HepG2 (cell line): Measurements from ENCODE around the gene COL9A3. TPM values are rescaled to one million over a fixed set of nuclear protein-coding genes. Genes with fewer than 3 reads are reported as not detected.
A peak's percentile ranks its signal among the peaks of the same experiment; 100 is the strongest.

Experiments
- HNRNPH1 ChIP-seq: fragments of 200-400 bp; formaldehyde crosslinking; optimal IDR thresholded peaks from 2 replicates; pipeline ENCODE3; 2017; ENCODE audit warnings: mild to moderate bottlenecking, low read depth, low read length
- IRF2 ChIP-seq: IDR thresholded peaks from 2 replicates; pipeline ENCODE4 v1.6.1; 2018; ENCODE audit warnings: missing genetic modification reagents, missing compliant biosample characterization
- KLF15 ChIP-seq: sonication (generic); formaldehyde crosslinking; IDR thresholded peaks from 2 replicates; pipeline ENCODE4 v1.8.1; 2023; ENCODE audit warnings: borderline replicate concordance, mild to moderate bottlenecking, inconsistent platforms, missing genetic modification reagents, mixed read lengths
- LCORL ChIP-seq, 2 experiments: fragments of 450-650 bp in 1 of 2; sonication (generic) in 1 of 2; formaldehyde crosslinking in 1 of 2; IDR thresholded peaks; 2 replicates each; pipeline versions ENCODE4 v1.5.0 to v1.6.1; 2017 to 2020; ENCODE audit warnings: antibody characterized with exemption in 1 of 2, missing genetic modification reagents in 1 of 2
- NFE2L1 ChIP-seq: sonication (generic); formaldehyde crosslinking; IDR thresholded peaks from 2 replicates; pipeline ENCODE4 v1.4.0; 2020; ENCODE audit warnings: missing genetic modification reagents, mild to moderate bottlenecking, borderline replicate concordance
- POLR2G ChIP-seq: fragments of 200-400 bp; formaldehyde crosslinking; IDR thresholded peaks from 2 replicates; pipeline ENCODE4 v1.6.1; 2018; ENCODE audit warnings: mild to moderate bottlenecking, low read depth, low read length, moderate library complexity
- SIN3B ChIP-seq: fragments of 150-350 bp; IDR thresholded peaks from 2 replicates; pipeline ENCODE4 v1.6.1; 2014; ENCODE audit warnings: low read length
- ZNF3 ChIP-seq: IDR thresholded peaks from 2 replicates; pipeline ENCODE4 v1.7.0; 2017; ENCODE audit warnings: inconsistent platforms
- ZNF430 ChIP-seq: sonication (generic); formaldehyde crosslinking; IDR thresholded peaks from 2 replicates; pipeline ENCODE4 v1.9.0; 2021; ENCODE audit warnings: mild to moderate bottlenecking, missing genetic modification reagents
- ZNF589 ChIP-seq: sonication (generic); formaldehyde crosslinking; conservative IDR thresholded peaks from 2 replicates; pipeline ENCODE4 v1.8.0; 2022; ENCODE audit warnings: mild to moderate bottlenecking, moderate library complexity, missing genetic modification reagents
- ZNF607 ChIP-seq: sonication (generic); formaldehyde crosslinking; IDR thresholded peaks from 2 replicates; pipeline ENCODE4 v1.5.1; 2020; ENCODE audit warnings: missing genetic modification reagents, mild to moderate bottlenecking, borderline replicate concordance
- polyA plus RNA-seq, 8 experiments: library from polyadenylated mRNA; depleted of rRNA in 3 of 8; stranded (reverse) in 7 of 8; unstranded in 1 of 8; fragments of >200 nt; fragmentation: Illumina TruSeq in 4 of 8; extraction: Trizol in 4 of 8; gene quantifications; 2 replicates each; pipeline versions ENCODE4 v1.2.1 to v1.2.3, GENCODE V29; 2011 to 2016; ENCODE audit warnings: low read depth in 4 of 8, missing spikeins in 1 of 8, mixed read lengths in 1 of 8; ENCODE audit not compliant: insufficient read depth in 1 of 8
- total RNA-seq, 5 experiments: library from RNA; depleted of rRNA; stranded (reverse); fragments of >200 nt; fragmentation: Illumina TruSeq; extraction: Trizol; gene quantifications; 2 replicates each; pipeline ENCODE4 v1.2.3, GENCODE V29; 2016; ENCODE audit warnings: low read depth in 1 of 5
- TF ChIP-seq, protein P1 (sequence below): sonication (generic); formaldehyde crosslinking; IDR thresholded peaks from 2 replicates; pipeline ENCODE4 v1.4.0; 2020; ENCODE audit warnings: missing genetic modification reagents
- TF ChIP-seq, protein P2 (sequence below): sonication (generic); formaldehyde crosslinking; IDR thresholded peaks from 2 replicates; pipeline ENCODE4 v1.4.0; 2020; ENCODE audit warnings: missing genetic modification reagents
- TF ChIP-seq, protein P3 (sequence below): sonication (generic); formaldehyde crosslinking; IDR thresholded peaks from 2 replicates; pipeline ENCODE4 v1.4.0; 2020; ENCODE audit warnings: missing genetic modification reagents, borderline replicate concordance
- TF ChIP-seq, protein P4 (sequence below): IDR thresholded peaks from 2 replicates; pipeline ENCODE4 v1.6.1; 2018; ENCODE audit warnings: missing genetic modification reagents
- TF ChIP-seq, protein P5 (sequence below): sonication (generic); formaldehyde crosslinking; IDR thresholded peaks from 2 replicates; pipeline ENCODE4 v1.4.0; 2020; ENCODE audit warnings: missing genetic modification reagents
- TF ChIP-seq, protein P6 (sequence below): sonication (generic); formaldehyde crosslinking; IDR thresholded peaks from 2 replicates; pipeline ENCODE4 v1.5.0; 2020; ENCODE audit warnings: mild to moderate bottlenecking, missing genetic modification reagents, borderline replicate concordance

COL9A3 gene
- total and polyA plus RNA-seq, 2 of the 13 experiments (the other 11 are each of a cell fraction or from before 2014, with no cell fraction given), result 155 to 204 TPM

DNA sequence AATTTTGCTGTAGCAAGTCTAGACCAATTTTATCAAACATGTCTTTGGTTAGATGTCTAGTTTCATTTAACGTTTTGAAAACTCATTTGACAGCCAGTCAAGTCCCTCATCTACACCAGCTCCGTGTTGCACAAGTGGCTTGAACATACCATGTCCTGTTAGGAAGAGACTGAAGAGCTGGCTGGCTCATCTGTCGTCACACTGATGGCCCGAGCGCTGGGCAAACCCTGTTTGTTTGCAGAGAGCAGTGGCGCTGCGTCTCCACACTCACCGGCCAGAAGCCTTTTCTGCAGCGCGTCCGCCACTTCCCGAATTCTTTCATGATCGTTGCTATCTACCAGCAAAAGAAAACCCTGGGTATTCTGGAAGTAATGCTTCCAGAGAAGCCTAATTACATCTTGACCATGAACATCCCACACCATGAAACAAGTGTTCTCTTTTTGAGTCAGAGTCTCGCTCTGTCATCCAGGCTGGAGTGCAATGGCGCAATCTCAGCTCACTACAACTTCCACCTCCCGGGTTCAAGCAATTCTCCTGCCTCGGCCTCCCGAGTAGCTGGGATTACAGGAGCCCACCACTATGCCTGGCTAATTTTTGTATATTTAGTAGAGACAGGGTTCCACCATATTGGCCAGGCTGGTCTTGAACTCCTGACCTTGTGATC is 55.5 kb downstream of the COL9A3 start (continued):
- TF ChIP-seq, protein P1, sequence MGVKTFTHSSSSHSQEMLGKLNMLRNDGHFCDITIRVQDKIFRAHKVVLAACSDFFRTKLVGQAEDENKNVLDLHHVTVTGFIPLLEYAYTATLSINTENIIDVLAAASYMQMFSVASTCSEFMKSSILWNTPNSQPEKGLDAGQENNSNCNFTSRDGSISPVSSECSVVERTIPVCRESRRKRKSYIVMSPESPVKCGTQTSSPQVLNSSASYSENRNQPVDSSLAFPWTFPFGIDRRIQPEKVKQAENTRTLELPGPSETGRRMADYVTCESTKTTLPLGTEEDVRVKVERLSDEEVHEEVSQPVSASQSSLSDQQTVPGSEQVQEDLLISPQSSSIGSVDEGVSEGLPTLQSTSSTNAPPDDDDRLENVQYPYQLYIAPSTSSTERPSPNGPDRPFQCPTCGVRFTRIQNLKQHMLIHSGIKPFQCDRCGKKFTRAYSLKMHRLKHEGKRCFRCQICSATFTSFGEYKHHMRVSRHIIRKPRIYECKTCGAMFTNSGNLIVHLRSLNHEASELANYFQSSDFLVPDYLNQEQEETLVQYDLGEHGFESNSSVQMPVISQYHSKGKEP (CRISPR knock-in tag), result no peak
- TF ChIP-seq NFE2L1 (CRISPR knock-in tag) (no peak), LCORL (IDR thresholded peaks at IDR 0.05) (no peak), LCORL (CRISPR knock-in tag; IDR thresholded peaks at IDR 0.05) (no peak), ZNF3 (CRISPR knock-in tag) (no peak), KLF15 (CRISPR knock-in tag) (no peak), ZNF607 (CRISPR knock-in tag) (0 out of 2 replicates have a peak, but pooled peaks have one; percentile 17), IRF2 (CRISPR knock-in tag) (no peak; the same call in 1 of the 2 replicates), HNRNPH1 (no peak), ZNF589 (CRISPR knock-in tag) (no peak), SIN3B (no peak), ZNF430 (CRISPR knock-in tag) (no peak; the same call in 1 of the 2 replicates), POLR2G (no peak)
- TF ChIP-seq, protein P2, sequence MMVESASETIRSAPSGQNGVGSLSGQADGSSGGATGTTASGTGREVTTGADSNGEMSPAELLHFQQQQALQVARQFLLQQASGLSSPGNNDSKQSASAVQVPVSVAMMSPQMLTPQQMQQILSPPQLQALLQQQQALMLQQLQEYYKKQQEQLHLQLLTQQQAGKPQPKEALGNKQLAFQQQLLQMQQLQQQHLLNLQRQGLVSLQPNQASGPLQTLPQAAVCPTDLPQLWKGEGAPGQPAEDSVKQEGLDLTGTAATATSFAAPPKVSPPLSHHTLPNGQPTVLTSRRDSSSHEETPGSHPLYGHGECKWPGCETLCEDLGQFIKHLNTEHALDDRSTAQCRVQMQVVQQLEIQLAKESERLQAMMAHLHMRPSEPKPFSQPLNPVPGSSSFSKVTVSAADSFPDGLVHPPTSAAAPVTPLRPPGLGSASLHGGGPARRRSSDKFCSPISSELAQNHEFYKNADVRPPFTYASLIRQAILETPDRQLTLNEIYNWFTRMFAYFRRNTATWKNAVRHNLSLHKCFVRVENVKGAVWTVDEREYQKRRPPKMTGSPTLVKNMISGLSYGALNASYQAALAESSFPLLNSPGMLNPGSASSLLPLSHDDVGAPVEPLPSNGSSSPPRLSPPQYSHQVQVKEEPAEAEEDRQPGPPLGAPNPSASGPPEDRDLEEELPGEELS, result peak; percentile 65
- TF ChIP-seq, protein P3, sequence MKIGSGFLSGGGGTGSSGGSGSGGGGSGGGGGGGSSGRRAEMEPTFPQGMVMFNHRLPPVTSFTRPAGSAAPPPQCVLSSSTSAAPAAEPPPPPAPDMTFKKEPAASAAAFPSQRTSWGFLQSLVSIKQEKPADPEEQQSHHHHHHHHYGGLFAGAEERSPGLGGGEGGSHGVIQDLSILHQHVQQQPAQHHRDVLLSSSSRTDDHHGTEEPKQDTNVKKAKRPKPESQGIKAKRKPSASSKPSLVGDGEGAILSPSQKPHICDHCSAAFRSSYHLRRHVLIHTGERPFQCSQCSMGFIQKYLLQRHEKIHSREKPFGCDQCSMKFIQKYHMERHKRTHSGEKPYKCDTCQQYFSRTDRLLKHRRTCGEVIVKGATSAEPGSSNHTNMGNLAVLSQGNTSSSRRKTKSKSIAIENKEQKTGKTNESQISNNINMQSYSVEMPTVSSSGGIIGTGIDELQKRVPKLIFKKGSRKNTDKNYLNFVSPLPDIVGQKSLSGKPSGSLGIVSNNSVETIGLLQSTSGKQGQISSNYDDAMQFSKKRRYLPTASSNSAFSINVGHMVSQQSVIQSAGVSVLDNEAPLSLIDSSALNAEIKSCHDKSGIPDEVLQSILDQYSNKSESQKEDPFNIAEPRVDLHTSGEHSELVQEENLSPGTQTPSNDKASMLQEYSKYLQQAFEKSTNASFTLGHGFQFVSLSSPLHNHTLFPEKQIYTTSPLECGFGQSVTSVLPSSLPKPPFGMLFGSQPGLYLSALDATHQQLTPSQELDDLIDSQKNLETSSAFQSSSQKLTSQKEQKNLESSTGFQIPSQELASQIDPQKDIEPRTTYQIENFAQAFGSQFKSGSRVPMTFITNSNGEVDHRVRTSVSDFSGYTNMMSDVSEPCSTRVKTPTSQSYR (CRISPR knock-in tag), result peak; percentile 6; the same call in 1 of the 2 replicates
- TF ChIP-seq, protein P4, sequence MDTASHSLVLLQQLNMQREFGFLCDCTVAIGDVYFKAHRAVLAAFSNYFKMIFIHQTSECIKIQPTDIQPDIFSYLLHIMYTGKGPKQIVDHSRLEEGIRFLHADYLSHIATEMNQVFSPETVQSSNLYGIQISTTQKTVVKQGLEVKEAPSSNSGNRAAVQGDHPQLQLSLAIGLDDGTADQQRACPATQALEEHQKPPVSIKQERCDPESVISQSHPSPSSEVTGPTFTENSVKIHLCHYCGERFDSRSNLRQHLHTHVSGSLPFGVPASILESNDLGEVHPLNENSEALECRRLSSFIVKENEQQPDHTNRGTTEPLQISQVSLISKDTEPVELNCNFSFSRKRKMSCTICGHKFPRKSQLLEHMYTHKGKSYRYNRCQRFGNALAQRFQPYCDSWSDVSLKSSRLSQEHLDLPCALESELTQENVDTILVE (CRISPR knock-in tag), result no peak
- TF ChIP-seq, protein P5, sequence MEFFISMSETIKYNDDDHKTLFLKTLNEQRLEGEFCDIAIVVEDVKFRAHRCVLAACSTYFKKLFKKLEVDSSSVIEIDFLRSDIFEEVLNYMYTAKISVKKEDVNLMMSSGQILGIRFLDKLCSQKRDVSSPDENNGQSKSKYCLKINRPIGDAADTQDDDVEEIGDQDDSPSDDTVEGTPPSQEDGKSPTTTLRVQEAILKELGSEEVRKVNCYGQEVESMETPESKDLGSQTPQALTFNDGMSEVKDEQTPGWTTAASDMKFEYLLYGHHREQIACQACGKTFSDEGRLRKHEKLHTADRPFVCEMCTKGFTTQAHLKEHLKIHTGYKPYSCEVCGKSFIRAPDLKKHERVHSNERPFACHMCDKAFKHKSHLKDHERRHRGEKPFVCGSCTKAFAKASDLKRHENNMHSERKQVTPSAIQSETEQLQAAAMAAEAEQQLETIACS (CRISPR knock-in tag), result no peak
- TF ChIP-seq, protein P6, sequence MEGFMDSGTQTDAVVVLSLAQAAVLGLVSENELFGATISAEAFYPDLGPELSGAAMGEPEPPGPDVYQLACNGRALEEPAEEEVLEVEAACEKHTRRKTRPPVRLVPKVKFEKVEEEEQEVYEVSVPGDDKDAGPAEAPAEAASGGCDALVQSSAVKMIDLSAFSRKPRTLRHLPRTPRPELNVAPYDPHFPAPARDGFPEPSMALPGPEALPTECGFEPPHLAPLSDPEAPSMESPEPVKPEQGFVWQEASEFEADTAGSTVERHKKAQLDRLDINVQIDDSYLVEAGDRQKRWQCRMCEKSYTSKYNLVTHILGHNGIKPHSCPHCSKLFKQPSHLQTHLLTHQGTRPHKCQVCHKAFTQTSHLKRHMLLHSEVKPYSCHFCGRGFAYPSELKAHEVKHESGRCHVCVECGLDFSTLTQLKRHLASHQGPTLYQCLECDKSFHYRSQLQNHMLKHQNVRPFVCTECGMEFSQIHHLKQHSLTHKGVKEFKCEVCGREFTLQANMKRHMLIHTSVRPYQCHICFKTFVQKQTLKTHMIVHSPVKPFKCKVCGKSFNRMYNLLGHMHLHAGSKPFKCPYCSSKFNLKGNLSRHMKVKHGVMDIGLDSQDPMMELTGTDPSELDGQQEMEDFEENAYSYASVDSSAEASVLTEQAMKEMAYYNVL (CRISPR knock-in tag), result no peak; the same call in 1 of the 2 replicates
